ENCODE data around the gene PLRG1. TPM values are rescaled to one million over a fixed set of nuclear protein-coding genes. Genes with fewer than 3 reads are reported as not detected.

PLRG1 gene
- polyA plus RNA-seq, 1 donor (not counting 4 experiments of a cell fraction or from before 2014, with no cell fraction given): 132 TPM

DNA sequence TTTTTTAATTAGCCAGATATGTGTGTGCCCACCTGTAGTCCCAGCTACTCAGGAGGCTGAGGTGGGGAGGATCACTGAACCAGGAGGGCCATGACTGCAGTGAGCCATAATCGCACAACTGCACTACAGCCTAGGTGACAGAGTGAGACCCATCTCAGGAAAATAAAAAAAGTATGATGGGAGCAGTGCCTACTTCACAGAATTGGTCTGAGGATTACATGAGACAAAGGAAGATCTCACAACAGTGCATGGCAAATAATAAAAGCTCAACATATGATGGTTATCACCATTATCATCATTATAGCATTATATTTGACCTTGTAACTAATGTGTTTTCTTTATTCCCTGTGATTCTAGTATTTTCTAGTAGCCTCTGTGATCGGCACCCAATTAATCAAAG lies 38.7 kb downstream of the PLRG1 start:
- TF ChIP-seq, protein P1, sequence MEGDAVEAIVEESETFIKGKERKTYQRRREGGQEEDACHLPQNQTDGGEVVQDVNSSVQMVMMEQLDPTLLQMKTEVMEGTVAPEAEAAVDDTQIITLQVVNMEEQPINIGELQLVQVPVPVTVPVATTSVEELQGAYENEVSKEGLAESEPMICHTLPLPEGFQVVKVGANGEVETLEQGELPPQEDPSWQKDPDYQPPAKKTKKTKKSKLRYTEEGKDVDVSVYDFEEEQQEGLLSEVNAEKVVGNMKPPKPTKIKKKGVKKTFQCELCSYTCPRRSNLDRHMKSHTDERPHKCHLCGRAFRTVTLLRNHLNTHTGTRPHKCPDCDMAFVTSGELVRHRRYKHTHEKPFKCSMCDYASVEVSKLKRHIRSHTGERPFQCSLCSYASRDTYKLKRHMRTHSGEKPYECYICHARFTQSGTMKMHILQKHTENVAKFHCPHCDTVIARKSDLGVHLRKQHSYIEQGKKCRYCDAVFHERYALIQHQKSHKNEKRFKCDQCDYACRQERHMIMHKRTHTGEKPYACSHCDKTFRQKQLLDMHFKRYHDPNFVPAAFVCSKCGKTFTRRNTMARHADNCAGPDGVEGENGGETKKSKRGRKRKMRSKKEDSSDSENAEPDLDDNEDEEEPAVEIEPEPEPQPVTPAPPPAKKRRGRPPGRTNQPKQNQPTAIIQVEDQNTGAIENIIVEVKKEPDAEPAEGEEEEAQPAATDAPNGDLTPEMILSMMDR (optimal IDR thresholded peaks at IDR 0.05 in 1 of 3, IDR thresholded peaks at IDR 0.05 in 1 of 3, conservative IDR thresholded peaks at IDR 0.05 in 1 of 3; ENCODE audit: extremely low read depth in 1 of 3, insufficient read depth in 2 of 3, low read length in 3 of 3): no peak
- TF ChIP-seq EZH2 (IDR thresholded peaks at IDR 0.05; ENCODE audit: low read length): no peak
- Histone ChIP-seq H3K4me3 (ENCODE audit: control insufficient read depth in 2 of 3, extremely low read depth in 1 of 3, insufficient read depth in 2 of 3, low read depth in 1 of 3, low read length in 3 of 3) (no peak overlapping the region), H3K4me1 (ENCODE audit: control insufficient read depth, extremely low read depth, insufficient read depth, low read length) (peaks cover 17% of the 10 kb centered on the region), H3K27ac (ENCODE audit: control insufficient read depth, insufficient read depth, low read length) (no peak overlapping the region), H3K9me1 (ENCODE audit: control insufficient read depth, extremely low read depth, insufficient read depth, low read length) (no peaks in the 10 kb centered on the region), H3K9ac (ENCODE audit: control insufficient read depth, extremely low read depth, insufficient read depth, low read length) (no peak overlapping the region), H3K27me3 (ENCODE audit: control insufficient read depth, extremely low read depth, insufficient read depth, low read length) (no peaks in the 10 kb centered on the region), H3K9me3 (ENCODE audit: control insufficient read depth, low read depth, low read length) (no peaks in the 10 kb centered on the region), H3K36me3 (ENCODE audit: control insufficient read depth in 2 of 2, extremely low read depth in 1 of 2, insufficient read depth in 2 of 2, low read length in 2 of 2) (no peaks in the 10 kb centered on the region), H3K79me2 (ENCODE audit: control insufficient read depth, insufficient read depth, low read length) (no peaks in the 10 kb centered on the region), H3K4me2 (ENCODE audit: control insufficient read depth, extremely low read depth, insufficient read depth, low read depth, low read length) (no peak overlapping the region), H4K20me1 (ENCODE audit: control insufficient read depth, extremely low read depth, insufficient read depth, low read length) (no peaks in the 10 kb centered on the region), H2AFZ (ENCODE audit: control insufficient read depth, low read length) (no peak overlapping the region)
- dilution Hi-C loops (cut with MboI; ENCODE audit: extremely low pct_ligation_motif_present, low sequenced_read_pairs): no loop called here
- FAIRE-seq (no peak), DNase-seq (ENCODE audit: low read depth, low spot score) (no peak)

DNA sequence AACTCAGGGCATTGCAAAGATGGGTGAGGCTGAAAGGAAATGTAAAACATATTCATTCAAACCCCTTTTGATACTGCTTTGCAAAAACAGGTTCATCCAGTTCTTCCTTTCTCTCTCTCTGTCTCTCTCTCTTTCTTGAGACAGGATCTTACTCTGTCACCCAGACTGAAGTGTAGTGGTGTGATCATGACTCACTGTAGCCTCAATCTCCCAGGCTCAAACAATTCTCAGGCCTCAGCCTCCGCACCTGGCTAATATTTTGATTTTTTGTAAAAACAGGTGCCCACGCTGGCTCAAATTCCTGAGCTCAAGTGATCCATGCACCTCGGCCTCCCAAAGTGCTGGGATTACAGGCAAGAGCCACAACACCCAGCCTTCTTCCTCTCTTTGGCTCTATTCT lies 43.0 kb downstream of the PLRG1 start:
- Histone ChIP-seq H3K27ac (ENCODE audit: control insufficient read depth, insufficient read depth, low read length) (peak overlapping the region; percentile 50), H3K4me1 (ENCODE audit: control insufficient read depth, extremely low read depth, insufficient read depth, low read length) (peaks cover 15% of the 10 kb centered on the region), H2AFZ (ENCODE audit: control insufficient read depth, low read length) (no peak overlapping the region), H3K9me3 (ENCODE audit: control insufficient read depth, low read depth, low read length) (no peaks in the 10 kb centered on the region), H3K9me1 (ENCODE audit: control insufficient read depth, extremely low read depth, insufficient read depth, low read length) (no peaks in the 10 kb centered on the region), H3K9ac (ENCODE audit: control insufficient read depth, extremely low read depth, insufficient read depth, low read length) (peak overlapping the region; percentile 6), H3K79me2 (ENCODE audit: control insufficient read depth, insufficient read depth, low read length) (no peaks in the 10 kb centered on the region), H3K36me3 (ENCODE audit: control insufficient read depth in 2 of 2, extremely low read depth in 1 of 2, insufficient read depth in 2 of 2, low read length in 2 of 2) (no peaks in the 10 kb centered on the region), H4K20me1 (ENCODE audit: control insufficient read depth, extremely low read depth, insufficient read depth, low read length) (no peaks in the 10 kb centered on the region), H3K4me3 (ENCODE audit: control insufficient read depth in 2 of 3, extremely low read depth in 1 of 3, insufficient read depth in 2 of 3, low read depth in 1 of 3, low read length in 3 of 3) (no peak overlapping the region), H3K4me2 (ENCODE audit: control insufficient read depth, extremely low read depth, insufficient read depth, low read depth, low read length) (peak overlapping the region; percentile 69), H3K27me3 (ENCODE audit: control insufficient read depth, extremely low read depth, insufficient read depth, low read length) (no peaks in the 10 kb centered on the region)
- TF ChIP-seq EZH2 (IDR thresholded peaks at IDR 0.05; ENCODE audit: low read length): no peak
- TF ChIP-seq, protein P1 (optimal IDR thresholded peaks at IDR 0.05 in 1 of 3, IDR thresholded peaks at IDR 0.05 in 1 of 3, conservative IDR thresholded peaks at IDR 0.05 in 1 of 3; ENCODE audit: extremely low read depth in 1 of 3, insufficient read depth in 2 of 3, low read length in 3 of 3): no peak
- FAIRE-seq (peak; percentile 89), DNase-seq (ENCODE audit: low read depth, low spot score) (peak; percentile 45)
- dilution Hi-C loops (cut with MboI; ENCODE audit: extremely low pct_ligation_motif_present, low sequenced_read_pairs): no loop called here
